GM12875 (cell line): ENCODE measurements around the gene SPTBN5.

ENCODE experiments used
- H3K4me3 ChIP-seq: one replicate; pipeline ENCODE4 v1.5.1; 2011; ENCODE audit warnings: low read depth, low read length, control low read depth
- TF ChIP-seq, protein P1 (sequence below): IDR thresholded peaks from 2 replicates; pipeline ENCODE4 v1.5.1; 2011; ENCODE audit warnings: low read depth, mild to moderate bottlenecking, control low read depth, inconsistent platforms, low read length, moderate library complexity, borderline replicate concordance; ENCODE audit not compliant: insufficient read depth

Gene SPTBN5

DNA sequence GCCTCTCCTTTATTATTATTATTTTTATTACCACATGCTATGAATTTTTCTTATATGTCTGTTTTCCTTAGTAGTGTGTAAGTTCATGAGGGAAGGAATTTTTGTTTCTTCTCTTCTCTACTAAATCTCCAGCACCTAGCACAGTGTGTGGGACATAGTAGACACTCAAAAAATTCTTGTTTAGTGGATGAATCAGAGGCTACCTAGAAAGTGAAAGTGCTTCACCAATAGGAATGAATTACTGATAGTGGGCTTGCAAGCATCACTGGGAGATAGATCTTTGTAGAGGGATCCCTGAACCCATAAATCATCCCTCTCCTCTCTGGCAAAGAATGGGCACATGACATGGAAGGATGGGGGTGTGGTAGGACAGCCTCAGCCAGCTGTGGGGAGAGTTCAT is 8.5 kb downstream of the SPTBN5 start:
- TF ChIP-seq, protein P1, sequence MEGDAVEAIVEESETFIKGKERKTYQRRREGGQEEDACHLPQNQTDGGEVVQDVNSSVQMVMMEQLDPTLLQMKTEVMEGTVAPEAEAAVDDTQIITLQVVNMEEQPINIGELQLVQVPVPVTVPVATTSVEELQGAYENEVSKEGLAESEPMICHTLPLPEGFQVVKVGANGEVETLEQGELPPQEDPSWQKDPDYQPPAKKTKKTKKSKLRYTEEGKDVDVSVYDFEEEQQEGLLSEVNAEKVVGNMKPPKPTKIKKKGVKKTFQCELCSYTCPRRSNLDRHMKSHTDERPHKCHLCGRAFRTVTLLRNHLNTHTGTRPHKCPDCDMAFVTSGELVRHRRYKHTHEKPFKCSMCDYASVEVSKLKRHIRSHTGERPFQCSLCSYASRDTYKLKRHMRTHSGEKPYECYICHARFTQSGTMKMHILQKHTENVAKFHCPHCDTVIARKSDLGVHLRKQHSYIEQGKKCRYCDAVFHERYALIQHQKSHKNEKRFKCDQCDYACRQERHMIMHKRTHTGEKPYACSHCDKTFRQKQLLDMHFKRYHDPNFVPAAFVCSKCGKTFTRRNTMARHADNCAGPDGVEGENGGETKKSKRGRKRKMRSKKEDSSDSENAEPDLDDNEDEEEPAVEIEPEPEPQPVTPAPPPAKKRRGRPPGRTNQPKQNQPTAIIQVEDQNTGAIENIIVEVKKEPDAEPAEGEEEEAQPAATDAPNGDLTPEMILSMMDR: no peak
- H3K4me3 ChIP-seq: no peak overlapping the region

DNA sequence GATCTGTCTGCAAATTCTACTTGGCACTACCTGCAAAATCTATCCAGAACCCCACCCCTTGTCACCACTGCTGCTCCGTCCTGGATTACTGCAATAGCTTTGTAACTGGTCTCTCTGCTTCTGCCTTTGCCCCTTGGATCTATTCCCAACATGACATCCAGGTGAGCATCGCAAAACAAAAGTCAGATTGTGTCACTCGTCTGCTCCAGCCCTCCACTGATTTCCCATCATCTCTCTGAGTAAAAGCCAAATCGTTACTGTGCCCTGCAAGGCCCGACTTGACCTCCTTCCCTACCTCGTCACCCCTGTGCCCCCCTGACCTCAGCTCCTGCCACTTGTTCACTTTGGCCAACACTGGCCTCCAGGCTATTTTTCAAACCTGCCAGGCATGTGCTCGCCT is 9.4 kb downstream of the SPTBN5 start:
- H3K4me3 ChIP-seq: no peak overlapping the region
- TF ChIP-seq, protein P1: no peak

GRCh38 chr15:41883484-41883825 is 10.4 kb downstream of the SPTBN5 start:
- H3K4me3 ChIP-seq: no peak overlapping the region
- TF ChIP-seq, protein P1: no peak

DNA sequence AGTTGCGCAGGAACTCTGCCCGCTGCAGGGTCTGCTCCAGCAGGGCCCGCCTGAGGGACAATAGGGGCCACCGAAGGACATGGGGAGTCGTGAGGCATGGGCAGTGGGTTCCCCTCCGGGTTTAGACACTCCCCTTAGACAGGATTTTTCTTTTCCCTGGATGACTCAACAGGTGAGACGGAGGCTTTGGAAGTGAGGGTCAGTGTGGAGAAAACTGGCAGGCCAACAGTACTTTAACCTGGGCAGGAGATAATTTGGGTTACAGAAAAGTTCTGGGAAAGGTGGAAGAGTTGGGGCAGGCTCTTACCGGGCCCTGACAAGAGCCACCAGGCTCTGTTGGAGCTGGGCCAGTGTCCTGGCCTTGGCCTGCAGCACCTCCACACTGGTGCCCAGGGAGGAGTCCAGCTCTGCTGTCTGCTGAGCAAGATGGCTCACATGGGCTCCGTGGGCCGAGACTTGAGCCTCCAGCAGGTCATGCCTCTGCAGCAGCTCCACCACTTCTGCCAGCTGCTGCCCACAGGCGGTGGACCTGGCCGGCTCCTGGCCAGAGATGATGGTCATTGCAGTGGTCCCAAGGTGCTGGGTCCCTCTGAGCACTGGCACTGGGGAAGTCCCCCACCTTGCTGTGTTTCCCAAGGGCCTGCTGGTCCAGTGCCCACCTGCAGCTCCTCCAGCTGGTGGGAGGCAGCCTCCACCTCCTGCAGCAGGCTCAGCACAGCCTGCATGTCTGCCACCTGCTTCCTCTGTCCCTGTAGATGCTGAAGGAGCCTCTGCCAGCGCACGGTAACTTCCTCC is 11.0 kb downstream of the SPTBN5 start:
- TF ChIP-seq, protein P1: no peak
- H3K4me3 ChIP-seq: no peak overlapping the region

GRCh38 chr15:41881920-41882688 is 11.7 kb downstream of the SPTBN5 start:
- H3K4me3 ChIP-seq: no peak overlapping the region
- TF ChIP-seq, protein P1: no peak

- TF ChIP-seq, protein P1: no peak
- H3K4me3 ChIP-seq: no peak overlapping the region
Observed at GRCh38 chr15:41881550-41881919, 12.3 kb downstream of the SPTBN5 start.

DNA sequence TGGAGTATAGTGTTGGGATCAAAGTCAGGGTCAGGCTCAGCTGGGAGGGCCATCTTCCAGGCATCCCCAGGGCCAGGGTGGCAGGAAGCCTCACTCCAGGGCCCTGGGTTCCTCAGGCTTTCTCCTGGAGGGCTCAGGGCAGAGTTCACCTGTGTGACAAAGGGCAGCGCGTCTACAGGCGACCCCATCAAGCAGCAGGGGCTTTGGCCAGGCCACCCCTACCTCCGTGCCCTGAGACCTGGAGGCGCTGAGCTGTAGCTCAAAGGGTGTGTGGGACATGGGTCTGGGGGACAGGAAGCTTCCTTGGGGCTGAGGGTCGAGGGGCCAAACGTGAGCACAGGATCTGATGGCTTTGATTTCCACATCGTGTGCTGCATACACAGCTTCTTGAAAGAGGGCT is 12.8 kb downstream of the SPTBN5 start:
- TF ChIP-seq, protein P1: no peak
- no peak overlapping the region for H3K4me3 ChIP-seq
